Subcutaneous abdominal adipose tissue (tissue), 5 donors: ENCODE measurements around the gene WDR37.

Experiments used
- H3K27ac ChIP-seq: one replicate; pipeline ENCODE4 v1.7.0; 2013; ENCODE audit warnings: low read depth, mild to moderate bottlenecking, inconsistent platforms, low read length, moderate library complexity
- H3K27me3 ChIP-seq, 5 donors: one replicate each; pipeline ENCODE4 v1.7.0; 2013; ENCODE audit warnings: low read length in 5 of 5, inconsistent platforms in 1 of 5; ENCODE audit not compliant: control insufficient read depth in 5 of 5, insufficient read depth in 4 of 5
- H3K36me3 ChIP-seq, 5 donors: one replicate each; pipeline ENCODE4 v1.7.0; 2013; ENCODE audit warnings: low read length in 5 of 5; ENCODE audit not compliant: control insufficient read depth in 5 of 5, insufficient read depth in 5 of 5
- H3K4me1 ChIP-seq, 5 donors: one replicate each; pipeline ENCODE4 v1.7.0; 2013; ENCODE audit warnings: low read length in 5 of 5, mild to moderate bottlenecking in 3 of 5, moderate library complexity in 1 of 5; ENCODE audit not compliant: control insufficient read depth in 5 of 5, insufficient read depth in 5 of 5
- H3K4me3 ChIP-seq, 5 donors: one replicate each; pipeline ENCODE4 v1.7.0; 2013; ENCODE audit warnings: low read length in 5 of 5, low read depth in 1 of 5
- H3K9ac ChIP-seq, 5 donors: one replicate each; pipeline ENCODE4 v1.7.0; 2013; ENCODE audit warnings: low read length in 5 of 5, mild to moderate bottlenecking in 4 of 5, moderate library complexity in 3 of 5
- H3K9me3 ChIP-seq, 5 donors: one replicate each; pipeline ENCODE4 v1.7.0; 2013; ENCODE audit warnings: low read length in 5 of 5; ENCODE audit not compliant: control insufficient read depth in 5 of 5
- donor health status: healthy.
- donor health status: healthy.
- donor health status: healthy.
- donor health status: healthy.
- donor health status: healthy.

Gene WDR37

GRCh38 chr10:1152386-1153250 lies 96.4 kb downstream of the WDR37 start:
- Histone ChIP-seq H3K27me3 (peaks cover 0 to 20% (median 6%) of the 10 kb centered on the region in 5 donors), H3K9me3 (no peaks in the 10 kb centered on the region), H3K9ac (no peak overlapping the region), H3K27ac (no peak overlapping the region), H3K4me3 (no peak overlapping the region), H3K36me3 (no peaks in the 10 kb centered on the region), H3K4me1 (no peaks in the 10 kb centered on the region)

- peaks cover 0 to 23% (median 6%) of the 10 kb centered on the region in 5 donors for H3K27me3 ChIP-seq
- H3K36me3 ChIP-seq: no peaks in the 10 kb centered on the region
- H3K27ac ChIP-seq: no peak overlapping the region
- no peak overlapping the region for H3K4me3 ChIP-seq
- H3K9me3 ChIP-seq: no peaks in the 10 kb centered on the region
- no peak overlapping the region for H3K9ac ChIP-seq
- no peaks in the 10 kb centered on the region for H3K4me1 ChIP-seq
Observed at GRCh38 chr10:1153251-1153763, 97.1 kb downstream of the WDR37 start.

GRCh38 chr10:1153805-1154351 lies 97.7 kb downstream of the WDR37 start:
- no peaks in the 10 kb centered on the region for H3K9me3 ChIP-seq
- H3K36me3 ChIP-seq: no peaks in the 10 kb centered on the region
- H3K4me3 ChIP-seq: no peak overlapping the region
- H3K27ac ChIP-seq: no peak overlapping the region
- peaks cover 0 to 23% (median 6%) of the 10 kb centered on the region in 5 donors for H3K27me3 ChIP-seq
- no peak overlapping the region for H3K9ac ChIP-seq
- no peaks in the 10 kb centered on the region for H3K4me1 ChIP-seq

GRCh38 chr10:1154531-1155295 lies 98.5 kb downstream of the WDR37 start:
- H3K27me3 ChIP-seq: peaks cover 0 to 22% (median 6%) of the 10 kb centered on the region in 5 donors

GRCh38 chr10:1155791-1156615 lies 99.8 kb downstream of the WDR37 start:
- H3K4me1 ChIP-seq: no peaks in the 10 kb centered on the region
- no peak overlapping the region for H3K4me3 ChIP-seq
- H3K27ac ChIP-seq: no peak overlapping the region
- H3K36me3 ChIP-seq: no peaks in the 10 kb centered on the region
- H3K27me3 ChIP-seq: peaks cover 0 to 15% (median 6%) of the 10 kb centered on the region in 5 donors
- H3K9me3 ChIP-seq: peaks cover 0 to 3% (median 3%) of the 10 kb centered on the region in 5 donors
- no peak overlapping the region for H3K9ac ChIP-seq

More at GRCh38 chr10:1154531-1155295, 98.5 kb downstream of the WDR37 start:
- Histone ChIP-seq H3K9me3 (no peaks in the 10 kb centered on the region), H3K36me3 (no peaks in the 10 kb centered on the region), H3K9ac (no peak overlapping the region), H3K4me1 (no peaks in the 10 kb centered on the region), H3K27ac (no peak overlapping the region), H3K4me3 (no peak overlapping the region)

GRCh38 chr10:1156616-1156886 lies 100.4 kb downstream of the WDR37 start:
- no peak overlapping the region for H3K4me3 ChIP-seq
- H3K36me3 ChIP-seq: no peaks in the 10 kb centered on the region
- H3K27ac ChIP-seq: no peak overlapping the region
- H3K27me3 ChIP-seq: peaks cover 0 to 15% (median 6%) of the 10 kb centered on the region in 5 donors
- no peak overlapping the region for H3K9ac ChIP-seq
- peaks cover 0 to 3% (median 3%) of the 10 kb centered on the region in 5 donors for H3K9me3 ChIP-seq
- no peaks in the 10 kb centered on the region for H3K4me1 ChIP-seq

- peaks cover 0 to 3% (median 3%) of the 10 kb centered on the region in 5 donors for H3K9me3 ChIP-seq
- no peaks in the 10 kb centered on the region for H3K4me1 ChIP-seq
- no peak overlapping the region for H3K4me3 ChIP-seq
- H3K9ac ChIP-seq: no peak overlapping the region
- no peak overlapping the region for H3K27ac ChIP-seq
- H3K27me3 ChIP-seq: peaks cover 0 to 15% (median 6%) of the 10 kb centered on the region in 5 donors
- no peaks in the 10 kb centered on the region for H3K36me3 ChIP-seq
Observed at GRCh38 chr10:1156921-1157614, 100.9 kb downstream of the WDR37 start.

GRCh38 chr10:1157615-1157933 lies 101.4 kb downstream of the WDR37 start:
- Histone ChIP-seq H3K27ac (no peak overlapping the region), H3K4me1 (no peaks in the 10 kb centered on the region), H3K9me3 (peaks cover 0 to 3% (median 3%) of the 10 kb centered on the region in 5 donors), H3K27me3 (peaks cover 0 to 15% (median 6%) of the 10 kb centered on the region in 5 donors), H3K4me3 (no peak overlapping the region), H3K9ac (no peak overlapping the region), H3K36me3 (no peaks in the 10 kb centered on the region)

GRCh38 chr10:1158066-1158465 lies 101.9 kb downstream of the WDR37 start:
- Histone ChIP-seq H3K27me3 (peaks cover 0 to 15% (median 6%) of the 10 kb centered on the region in 5 donors), H3K27ac (no peak overlapping the region), H3K36me3 (no peaks in the 10 kb centered on the region), H3K9me3 (peaks cover 0 to 3% (median 3%) of the 10 kb centered on the region in 5 donors), H3K4me1 (no peaks in the 10 kb centered on the region), H3K9ac (no peak overlapping the region), H3K4me3 (no peak overlapping the region)
